Measurements from ENCODE around the gene ABR.

ABR gene

GRCh38 chr17:1003972-1004768, 175.6 kb downstream of the ABR start:
- peaks cover 54 to 97% (median 75%) of the 10 kb centered on the region in 11 experiments for H3K36me3 ChIP-seq
- no peaks in the 10 kb centered on the region for H3K27me3 ChIP-seq
- H3K9me3 ChIP-seq (replicated peaks in 1 of 11), result no peaks in the 10 kb centered on the region
- H3K4me2 ChIP-seq, result peak overlapping the region; percentile 46 to 91 (median 77)
- H4K20me1 ChIP-seq, result peaks cover 14 to 97% (median 80%) of the 10 kb centered on the region in 11 experiments; a peak in 21 of 22 replicates
- no peak overlapping the region for H3K27ac ChIP-seq
- TF ChIP-seq Cebpa-rat (IDR thresholded peaks at IDR 0.05), result no peak
- H3K4me1 ChIP-seq, result peaks cover 50 to 63% (median 55%) of the 10 kb centered on the region in 10 experiments
- no peak overlapping the region for H3K4me3 ChIP-seq
- peak overlapping the region in 8 of 11 experiments; percentile 0 to 60 (median 22); a peak in 5 of 22 replicates for H3K9ac ChIP-seq

DNA sequence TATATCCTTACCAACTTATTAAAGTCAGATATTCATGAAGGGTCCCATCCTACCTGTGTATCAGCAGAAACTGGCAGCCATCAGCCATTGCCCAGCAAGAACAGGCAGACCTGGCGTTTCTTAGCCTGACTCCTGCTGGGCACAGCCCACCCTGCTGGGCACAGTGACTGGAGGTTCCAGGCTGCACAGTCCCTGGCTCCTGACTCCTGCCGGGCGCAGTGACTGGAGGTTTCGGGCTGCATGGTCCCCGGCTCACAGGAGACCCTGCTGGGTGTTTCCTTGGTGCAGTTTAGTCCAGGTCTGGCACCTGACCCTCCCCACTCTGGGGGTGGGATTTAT, 176.2 kb downstream of the ABR start:
- TF ChIP-seq Cebpa-rat (IDR thresholded peaks at IDR 0.05), result no peak
- Histone ChIP-seq H3K27me3 (no peaks in the 10 kb centered on the region), H3K4me1 (peaks cover 52 to 65% (median 56%) of the 10 kb centered on the region in 10 experiments), H3K9ac (peak overlapping the region in 2 of 11 experiments; percentile 14 to 22; a peak in 1 of 22 replicates), H3K9me3 (replicated peaks in 1 of 11) (no peaks in the 10 kb centered on the region), H3K4me2 (peak overlapping the region; percentile 46 to 91 (median 77); a peak in 19 of 22 replicates), H3K27ac (no peak overlapping the region), H4K20me1 (peaks cover 18 to 97% (median 81%) of the 10 kb centered on the region in 11 experiments), H3K36me3 (peaks cover 54 to 92% (median 78%) of the 10 kb centered on the region in 11 experiments), H3K4me3 (no peak overlapping the region)

GRCh38 chr17:1002771-1003555, 176.8 kb downstream of the ABR start:
- peaks cover 52 to 65% (median 56%) of the 10 kb centered on the region in 10 experiments for H3K4me1 ChIP-seq
- no peak for TF ChIP-seq Cebpa-rat (IDR thresholded peaks at IDR 0.05)
- peaks cover 24 to 97% (median 81%) of the 10 kb centered on the region in 11 experiments for H4K20me1 ChIP-seq
- peak overlapping the region in 3 of 11 experiments; percentile 4 to 23 (median 4); a peak in 2 of 22 replicates for H3K9ac ChIP-seq
- H3K27ac ChIP-seq, result no peak overlapping the region
- peaks cover 54 to 86% (median 79%) of the 10 kb centered on the region in 11 experiments for H3K36me3 ChIP-seq
- H3K4me3 ChIP-seq, result no peak overlapping the region
- no peaks in the 10 kb centered on the region for H3K27me3 ChIP-seq
- no peaks in the 10 kb centered on the region for H3K9me3 ChIP-seq (replicated peaks in 1 of 11)
- H3K4me2 ChIP-seq, result no peak overlapping the region

GRCh38 chr17:1002412-1002753, 177.4 kb downstream of the ABR start:
- H3K36me3 ChIP-seq, result peaks cover 54 to 80% (median 78%) of the 10 kb centered on the region in 11 experiments
- H3K4me3 ChIP-seq, result no peak overlapping the region
- peaks cover 50 to 64% (median 56%) of the 10 kb centered on the region in 10 experiments for H3K4me1 ChIP-seq
- peaks cover 30 to 96% (median 81%) of the 10 kb centered on the region in 11 experiments for H4K20me1 ChIP-seq
- peak overlapping the region in 1 of 11 experiments; percentile 23; a peak in 2 of 22 replicates for H3K9ac ChIP-seq
- H3K27ac ChIP-seq, result no peak overlapping the region
- no peak for TF ChIP-seq Cebpa-rat (IDR thresholded peaks at IDR 0.05)
- no peak overlapping the region for H3K4me2 ChIP-seq
- H3K9me3 ChIP-seq (replicated peaks in 1 of 11), result no peaks in the 10 kb centered on the region
- H3K27me3 ChIP-seq, result no peaks in the 10 kb centered on the region

DNA sequence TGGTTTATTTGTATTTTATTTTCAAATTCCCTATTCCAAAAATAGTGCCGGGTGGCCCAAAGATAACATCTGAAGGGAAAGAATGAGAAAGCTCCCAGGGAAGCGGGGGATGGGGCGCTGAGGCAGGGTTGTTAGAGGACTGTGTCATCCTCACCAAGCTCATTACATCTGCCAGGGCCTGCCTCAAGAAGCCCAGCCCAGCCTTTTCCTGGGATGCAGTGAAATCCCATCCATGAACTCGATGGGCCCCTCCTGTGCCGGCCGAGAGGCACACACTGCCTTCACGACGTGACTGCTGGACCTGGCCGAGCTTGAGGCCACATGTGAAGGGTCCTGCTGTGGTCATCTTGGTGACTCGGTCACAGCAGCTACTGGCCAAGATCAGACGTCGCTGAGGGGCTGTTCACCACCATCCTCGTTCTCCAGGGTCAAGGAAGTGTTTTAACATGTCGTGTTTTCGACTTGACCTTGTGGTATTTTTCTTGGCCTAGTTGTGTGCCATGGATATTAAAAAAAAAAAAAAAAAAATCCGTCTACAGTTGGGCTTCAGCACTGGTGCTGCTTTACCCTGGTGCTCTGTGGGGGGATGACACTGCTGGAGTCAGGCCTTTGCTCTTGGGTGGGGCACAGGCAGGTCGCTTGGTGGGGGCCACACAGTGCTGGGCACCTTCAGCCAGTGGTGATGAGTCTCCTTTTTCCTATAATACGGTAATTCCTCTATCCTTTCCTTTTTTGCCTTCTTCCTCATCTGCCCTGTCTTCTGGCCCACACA, 178.0 kb downstream of the ABR start:
- Histone ChIP-seq H3K9me3 (replicated peaks in 1 of 11) (no peaks in the 10 kb centered on the region), H3K36me3 (peaks cover 51 to 76% (median 73%) of the 10 kb centered on the region in 11 experiments), H3K4me3 (no peak overlapping the region), H3K4me1 (peaks cover 44 to 58% (median 50%) of the 10 kb centered on the region in 10 experiments), H3K9ac (no peak overlapping the region), H3K27me3 (no peaks in the 10 kb centered on the region), H3K27ac (no peak overlapping the region), H4K20me1 (peaks cover 30 to 93% (median 81%) of the 10 kb centered on the region in 11 experiments; a peak in 21 of 22 replicates), H3K4me2 (no peak overlapping the region)
- no peak for TF ChIP-seq Cebpa-rat (IDR thresholded peaks at IDR 0.05)

GRCh38 chr17:1000597-1001461, 179.0 kb downstream of the ABR start:
- Histone ChIP-seq H3K4me3 (no peak overlapping the region), H3K36me3 (peaks cover 47 to 68% (median 66%) of the 10 kb centered on the region in 11 experiments), H3K9ac (0 out of 22 replicates have a peak overlapping the region, but pooled peaks of 1 of the 11 experiments have one; percentile 5), H3K4me1 (peaks cover 40 to 53% (median 43%) of the 10 kb centered on the region in 10 experiments), H3K4me2 (no peak overlapping the region), H4K20me1 (peaks cover 30 to 87% (median 77%) of the 10 kb centered on the region in 11 experiments; a peak in 21 of 22 replicates), H3K27me3 (no peaks in the 10 kb centered on the region), H3K9me3 (replicated peaks in 1 of 11) (no peaks in the 10 kb centered on the region), H3K27ac (no peak overlapping the region)
- no peak for TF ChIP-seq Cebpa-rat (IDR thresholded peaks at IDR 0.05)

GRCh38 chr17:998111-998510, 181.7 kb downstream of the ABR start:
- Histone ChIP-seq H4K20me1 (peaks cover 22 to 60% (median 51%) of the 10 kb centered on the region in 11 experiments; a peak in 20 of 22 replicates), H3K4me3 (peak overlapping the region; percentile 90 to 100 (median 98)), H3K27ac (peak overlapping the region in 3 of 11 experiments; percentile 90 to 99 (median 97); a peak in 3 of 22 replicates), H3K27me3 (no peaks in the 10 kb centered on the region), H3K9ac (peak overlapping the region; percentile 87 to 98 (median 94); a peak in 21 of 22 replicates), H3K4me1 (peaks cover 15 to 30% (median 24%) of the 10 kb centered on the region in 10 experiments), H3K36me3 (peaks cover 38 to 47% (median 39%) of the 10 kb centered on the region in 11 experiments), H3K9me3 (replicated peaks in 1 of 11) (peaks cover 0 to 14% (median 0%) of the 10 kb centered on the region in 11 experiments; a peak in 3 of 22 replicates), H3K4me2 (peak overlapping the region; percentile 78 to 98 (median 92))
- no peak for TF ChIP-seq Cebpa-rat (IDR thresholded peaks at IDR 0.05)
